GM18520 (cell line): Measurements from ENCODE around the gene LTF.

Source experiments
- ATAC-seq: cut with Tn5 transposase; IDR thresholded peaks from one replicate; pipeline ENCODE4 v1.9.1; 2021; ENCODE audit not compliant: unreplicated experiment

LTF gene

GRCh38 chr3:46491089-46492070, 26.7 kb upstream of the LTF start:
- ATAC-seq, result no peak

DNA sequence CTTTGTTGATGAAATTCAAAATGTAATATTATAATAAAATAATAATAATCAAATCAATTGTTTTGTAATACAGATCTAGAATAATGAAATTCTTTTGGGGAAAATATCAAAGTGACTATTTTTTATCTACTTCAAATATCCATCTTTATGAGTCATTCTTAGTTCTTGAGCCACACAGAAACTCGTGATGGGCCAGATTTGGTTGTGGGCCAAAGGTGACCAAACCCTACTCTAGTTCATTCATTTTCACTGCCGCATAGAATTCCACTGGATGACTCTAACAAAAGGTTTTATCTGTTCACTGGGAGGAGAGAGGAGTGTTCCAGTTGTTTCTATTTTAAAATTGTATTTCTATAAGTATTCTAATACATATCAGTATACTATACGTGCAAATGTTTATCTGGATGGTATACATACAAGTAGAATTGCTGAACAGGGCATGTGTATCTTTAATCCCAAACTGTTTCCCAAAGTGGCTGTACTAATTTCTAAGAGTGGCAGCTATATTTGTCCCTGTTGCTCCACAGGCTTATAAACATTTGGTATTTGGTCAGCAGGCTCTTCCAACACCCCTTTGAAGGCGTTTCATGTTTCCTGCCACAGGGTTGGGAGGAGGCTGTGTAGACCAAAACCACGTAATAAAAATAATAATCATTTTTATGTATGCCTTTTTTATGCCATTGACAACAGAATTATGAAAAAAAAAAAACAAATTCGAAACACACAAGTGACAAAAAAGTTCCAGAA, 25.8 kb upstream of the LTF start:
- ATAC-seq, result no peak

DNA sequence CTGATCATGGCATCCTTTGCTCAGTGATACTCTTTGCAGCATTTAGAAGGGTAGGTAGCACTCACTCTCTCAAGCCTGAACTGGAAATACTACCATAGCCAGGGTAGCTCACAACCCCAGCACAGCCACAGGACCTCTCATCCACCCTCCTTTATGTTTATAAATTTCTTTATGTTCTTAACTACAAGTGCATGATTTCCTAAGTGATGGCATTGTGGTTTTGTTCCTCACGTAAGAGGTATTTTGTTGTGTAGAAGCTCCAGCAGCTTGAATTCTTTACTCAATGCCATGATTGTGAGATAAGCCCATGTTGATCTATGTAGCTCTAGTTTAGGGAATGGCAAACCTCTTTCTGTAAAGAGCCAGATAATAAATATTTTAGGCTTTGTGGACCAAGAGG, 25.2 kb upstream of the LTF start:
- ATAC-seq, result no peak

- no peak for ATAC-seq
These were observed 24.7 kb upstream of the LTF start for GRCh38 chr3:46489381-46489780.

DNA sequence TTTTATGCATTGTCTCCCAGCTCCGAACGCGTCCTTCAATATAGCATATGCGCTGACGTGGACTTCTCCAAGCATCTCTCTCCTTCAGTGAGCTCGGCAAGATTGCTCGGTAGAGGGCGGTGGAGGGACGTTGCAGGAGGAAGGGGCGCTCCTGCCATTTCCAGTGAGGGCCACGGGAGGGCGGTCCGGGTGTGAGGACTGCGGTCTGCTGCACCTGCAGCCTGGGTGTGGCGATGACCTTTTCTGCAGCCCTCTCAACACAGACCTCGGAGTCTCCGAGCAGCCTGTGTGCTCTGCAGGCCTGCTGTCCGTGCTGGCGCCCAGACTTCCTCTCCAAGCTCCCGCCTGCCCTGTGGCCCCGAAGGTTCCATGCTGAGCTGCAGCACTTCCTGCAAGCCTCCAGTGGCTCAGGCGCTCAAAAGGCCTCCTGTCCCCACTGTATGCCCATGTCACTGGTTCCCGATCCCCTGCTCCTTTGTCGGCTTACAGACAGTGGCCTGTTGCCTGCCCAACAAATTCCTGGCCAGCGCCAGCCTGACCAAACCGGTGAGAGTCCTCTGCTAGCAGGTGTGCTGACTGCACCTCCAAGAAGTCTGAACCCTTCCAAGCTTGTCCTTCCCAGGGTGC, 24.1 kb upstream of the LTF start:
- ATAC-seq, result peak; percentile 87

GRCh38 chr3:46485779-46486175, 21.1 kb upstream of the LTF start:
- ATAC-seq, result no peak

- no peak for ATAC-seq
These were observed 20.4 kb upstream of the LTF start for GRCh38 chr3:46484911-46485778.

GRCh38 chr3:46484388-46484787, 19.7 kb upstream of the LTF start:
- ATAC-seq, result no peak

DNA sequence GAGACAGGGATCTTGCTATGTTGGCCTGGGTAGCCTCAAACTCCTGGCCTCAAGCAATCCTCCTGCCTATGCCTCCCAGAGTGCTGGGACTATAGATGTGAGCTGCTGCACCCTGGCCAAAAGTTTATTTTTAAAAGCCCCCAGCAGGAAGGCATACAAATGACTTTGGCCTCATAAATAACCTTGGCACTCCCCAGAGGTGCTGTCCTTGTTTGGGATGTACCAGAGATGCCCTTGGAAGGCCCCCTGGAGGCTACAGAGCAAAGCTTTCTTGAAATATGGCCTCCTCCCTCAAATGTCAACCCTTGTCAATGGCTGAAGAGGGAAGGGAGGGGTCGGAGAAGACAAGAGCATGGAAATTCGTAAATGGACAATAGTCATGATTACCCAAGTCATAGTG, 19.1 kb upstream of the LTF start:
- ATAC-seq, result no peak

- no peak for ATAC-seq
These were observed 18.1 kb upstream of the LTF start for GRCh38 chr3:46482632-46483350.

- ATAC-seq, result no peak
These were observed 16.9 kb upstream of the LTF start for GRCh38 chr3:46481636-46482035.

DNA sequence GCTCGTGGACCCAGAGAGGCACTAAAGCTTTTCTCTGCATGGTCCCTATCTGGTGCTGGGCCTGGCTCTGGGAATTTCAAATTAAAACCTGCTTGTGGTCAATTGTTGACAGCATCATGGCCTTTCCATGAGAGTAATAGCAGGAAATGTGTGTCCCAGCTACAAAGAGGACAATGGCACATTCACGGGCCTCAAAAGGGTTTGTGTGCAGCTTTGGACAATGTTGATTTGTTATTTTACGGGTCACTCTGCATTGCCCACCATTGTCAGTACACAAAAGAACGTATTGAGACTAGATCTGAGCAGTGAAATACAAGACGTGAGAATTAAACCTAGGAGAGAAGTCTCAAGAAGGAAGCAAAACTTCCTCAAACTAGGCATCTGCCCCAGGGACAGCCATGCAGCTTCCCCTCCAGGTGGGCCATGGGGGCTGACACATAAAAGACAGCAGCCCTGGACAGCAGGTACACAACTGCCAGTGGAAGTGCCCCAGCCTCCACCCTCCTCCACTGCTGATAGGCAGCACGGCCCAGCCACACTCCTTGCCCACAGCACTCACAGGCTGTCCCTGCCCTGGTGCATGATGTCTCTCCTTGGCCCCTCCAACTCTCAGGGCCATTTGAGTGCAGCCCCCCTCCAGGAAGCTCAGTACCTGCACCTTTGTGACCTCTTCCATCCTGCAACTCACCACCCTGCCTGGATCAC, 15.9 kb upstream of the LTF start:
- no peak for ATAC-seq

GRCh38 chr3:46479696-46480095, 15.0 kb upstream of the LTF start:
- no peak for ATAC-seq

- no peak for ATAC-seq
These were observed 14.3 kb upstream of the LTF start for GRCh38 chr3:46479021-46479420.

DNA sequence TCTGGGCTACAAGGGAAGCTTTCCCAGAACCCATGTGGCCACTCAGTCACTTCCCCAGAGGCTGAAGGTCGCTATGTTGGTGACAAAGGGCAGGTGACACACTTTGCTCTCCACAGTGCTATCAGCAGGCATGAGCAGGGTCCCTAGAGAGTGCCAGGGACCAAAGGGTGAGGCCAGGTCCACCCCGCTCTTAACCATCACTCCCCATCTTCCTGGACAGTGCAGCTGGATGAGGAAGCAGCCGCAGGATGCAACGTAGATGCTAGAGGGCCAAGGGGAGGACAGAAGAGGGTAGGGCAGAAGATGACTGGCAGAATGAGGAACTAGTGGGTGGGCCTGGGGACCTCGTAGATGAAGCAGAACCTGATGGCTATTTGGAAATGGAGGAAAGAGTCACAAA, 13.6 kb upstream of the LTF start:
- ATAC-seq, result no peak

- ATAC-seq, result no peak
These were observed 13.1 kb upstream of the LTF start for GRCh38 chr3:46477756-46478155.

GRCh38 chr3:46477145-46477544, 12.4 kb upstream of the LTF start:
- ATAC-seq, result no peak

GRCh38 chr3:46472736-46473135, 8.0 kb upstream of the LTF start:
- ATAC-seq, result no peak

- ATAC-seq, result no peak
These were observed 6.7 kb upstream of the LTF start for GRCh38 chr3:46471371-46471914.
